Ascending aorta (tissue), 2 donors: ENCODE measurements around the gene GPC3. TPM values are rescaled to one million over a fixed set of nuclear protein-coding genes. Genes with fewer than 3 reads are reported as not detected.

Experiments used
- DNase-seq, 2 donors: peaks; one replicate each; pipeline ENCODE4 v3.0.0-alpha.2; 2019; ENCODE audit warnings: low spot score in 2 of 2
- H3K27ac ChIP-seq, 2 donors: fragments of 200-600 bp; sonication (generic); one replicate each; pipeline ENCODE4 v1.5.1; 2016 to 2017; ENCODE audit warnings: mild to moderate bottlenecking in 1 of 2
- H3K27me3 ChIP-seq: fragments of 200-600 bp; sonication (generic); one replicate; pipeline ENCODE4 v1.5.1; 2017
- H3K36me3 ChIP-seq, 2 donors: fragments of 200-600 bp; sonication (generic); one replicate each; pipeline ENCODE4 v1.5.1; 2016
- H3K4me1 ChIP-seq, 2 donors: fragments of 200-600 bp; sonication (generic); one replicate each; pipeline ENCODE4 v1.5.1; 2016 to 2017; ENCODE audit warnings: mild to moderate bottlenecking in 1 of 2
- H3K4me3 ChIP-seq, 2 donors: fragments of 200-600 bp; sonication (generic); one replicate each; pipeline ENCODE4 v1.5.1; 2016 to 2017; ENCODE audit warnings: mild to moderate bottlenecking in 1 of 2
- H3K9me3 ChIP-seq, 2 donors: fragments of 200-600 bp; sonication (generic); one replicate each; pipeline ENCODE4 v1.5.1; 2016
- intact Hi-C: fragments of 100-400 bp; cut with DNase I; formaldehyde crosslinking; loops from one replicate; pipeline ENCODE4 v1.15.1; 2023
- total RNA-seq: library from RNA; depleted of rRNA; stranded (reverse); fragments of >200 nt; gene quantifications from one replicate; pipeline ENCODE4 v1.1.0, GENCODE V29; 2016
- TF ChIP-seq, protein P1 (sequence below), 3 experiments: fragments of 200-600 bp in 2 of 3; fragments of 450-650 bp in 1 of 3; sonication (generic) in 2 of 3; IDR thresholded peaks; one replicate each; pipeline ENCODE4 v1.5.1; 2016 to 2019; ENCODE audit warnings: antibody characterized with exemption in 3 of 3, mild to moderate bottlenecking in 1 of 3, moderate library complexity in 1 of 3

Gene GPC3
- total RNA-seq, 1 donor from 2014 or later, result 0.75 TPM

DNA sequence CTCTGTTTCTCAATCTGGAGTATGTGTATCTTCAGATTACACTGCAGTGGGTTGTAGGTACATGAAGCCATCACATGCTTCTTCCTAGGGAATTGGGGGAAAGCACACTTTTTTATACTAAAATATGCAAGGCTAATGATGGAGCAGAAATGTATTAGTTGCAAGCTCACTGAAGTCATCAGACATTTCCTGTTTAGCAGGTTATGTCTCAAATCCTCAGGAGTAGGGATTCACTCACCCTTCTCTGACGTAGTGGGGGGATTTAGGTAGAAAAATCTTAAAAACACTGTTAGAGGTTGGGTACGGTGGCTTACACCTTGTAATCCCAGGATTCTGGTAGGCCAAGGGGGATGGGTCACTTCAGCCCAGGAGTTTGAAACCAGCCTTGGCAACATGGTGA is 441.7 kb downstream of the GPC3 start:
- H3K27me3 ChIP-seq, result no peaks in the 10 kb centered on the region
- H3K4me3 ChIP-seq, result no peak overlapping the region
- H3K36me3 ChIP-seq, result no peaks in the 10 kb centered on the region
- H3K9me3 ChIP-seq, result no peaks in the 10 kb centered on the region
- H3K4me1 ChIP-seq, result no peaks in the 10 kb centered on the region
- intact Hi-C loops, result no loop called here
- H3K27ac ChIP-seq, result no peak overlapping the region
- DNase-seq, result no peak
- TF ChIP-seq, protein P1, sequence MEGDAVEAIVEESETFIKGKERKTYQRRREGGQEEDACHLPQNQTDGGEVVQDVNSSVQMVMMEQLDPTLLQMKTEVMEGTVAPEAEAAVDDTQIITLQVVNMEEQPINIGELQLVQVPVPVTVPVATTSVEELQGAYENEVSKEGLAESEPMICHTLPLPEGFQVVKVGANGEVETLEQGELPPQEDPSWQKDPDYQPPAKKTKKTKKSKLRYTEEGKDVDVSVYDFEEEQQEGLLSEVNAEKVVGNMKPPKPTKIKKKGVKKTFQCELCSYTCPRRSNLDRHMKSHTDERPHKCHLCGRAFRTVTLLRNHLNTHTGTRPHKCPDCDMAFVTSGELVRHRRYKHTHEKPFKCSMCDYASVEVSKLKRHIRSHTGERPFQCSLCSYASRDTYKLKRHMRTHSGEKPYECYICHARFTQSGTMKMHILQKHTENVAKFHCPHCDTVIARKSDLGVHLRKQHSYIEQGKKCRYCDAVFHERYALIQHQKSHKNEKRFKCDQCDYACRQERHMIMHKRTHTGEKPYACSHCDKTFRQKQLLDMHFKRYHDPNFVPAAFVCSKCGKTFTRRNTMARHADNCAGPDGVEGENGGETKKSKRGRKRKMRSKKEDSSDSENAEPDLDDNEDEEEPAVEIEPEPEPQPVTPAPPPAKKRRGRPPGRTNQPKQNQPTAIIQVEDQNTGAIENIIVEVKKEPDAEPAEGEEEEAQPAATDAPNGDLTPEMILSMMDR (IDR thresholded peaks at IDR 0.05), result no peak

DNA sequence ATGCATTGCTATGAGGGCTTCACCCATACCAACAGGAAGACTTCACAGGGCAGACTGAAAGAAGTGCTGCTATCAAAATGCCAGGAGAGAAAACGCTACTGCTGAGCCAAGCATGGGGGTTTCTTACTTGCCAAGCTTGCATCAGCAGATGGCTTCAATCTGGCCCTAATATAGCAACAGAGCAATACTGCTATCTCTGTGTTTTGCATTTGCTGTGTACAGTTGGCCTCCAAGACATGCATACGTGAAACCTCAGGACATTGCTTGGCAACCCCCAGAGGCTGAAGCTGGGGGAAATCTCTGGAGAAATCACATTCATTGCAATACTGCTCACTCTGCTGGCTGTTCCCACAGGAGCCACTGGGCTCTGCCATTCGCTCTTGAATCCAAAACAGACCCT is 442.9 kb downstream of the GPC3 start:
- Histone ChIP-seq H3K27me3 (no peaks in the 10 kb centered on the region), H3K27ac (no peak overlapping the region), H3K36me3 (no peaks in the 10 kb centered on the region), H3K4me3 (no peak overlapping the region), H3K4me1 (no peaks in the 10 kb centered on the region), H3K9me3 (no peaks in the 10 kb centered on the region)
- TF ChIP-seq, protein P1 (IDR thresholded peaks at IDR 0.05), result no peak
- intact Hi-C loops, result no loop called here
- no peak for DNase-seq

DNA sequence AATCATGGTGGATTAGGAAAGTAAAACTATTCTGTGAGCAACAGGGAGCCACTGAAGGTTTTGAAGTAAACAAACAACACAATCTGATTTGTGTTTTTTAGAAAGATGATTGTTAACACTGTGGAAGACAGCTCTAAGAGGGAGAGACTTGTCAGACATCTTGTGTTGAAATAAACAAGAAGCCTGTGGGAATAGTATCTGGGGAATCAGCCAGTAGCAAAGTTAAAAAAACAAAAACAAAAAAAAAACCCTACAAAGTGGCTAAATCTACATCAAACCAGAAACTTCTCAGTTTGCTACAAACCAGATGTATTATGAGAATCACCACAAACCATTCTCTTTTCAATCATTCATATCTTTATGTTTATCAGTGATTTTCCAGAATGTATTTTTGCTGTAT is 444.4 kb downstream of the GPC3 start:
- no peak for DNase-seq
- H3K4me3 ChIP-seq, result no peak overlapping the region
- H3K36me3 ChIP-seq, result no peaks in the 10 kb centered on the region
- no peaks in the 10 kb centered on the region for H3K9me3 ChIP-seq
- no peaks in the 10 kb centered on the region for H3K27me3 ChIP-seq
- TF ChIP-seq, protein P1 (IDR thresholded peaks at IDR 0.05), result no peak
- H3K4me1 ChIP-seq, result no peaks in the 10 kb centered on the region
- intact Hi-C loops, result no loop called here
- H3K27ac ChIP-seq, result no peak overlapping the region

DNA sequence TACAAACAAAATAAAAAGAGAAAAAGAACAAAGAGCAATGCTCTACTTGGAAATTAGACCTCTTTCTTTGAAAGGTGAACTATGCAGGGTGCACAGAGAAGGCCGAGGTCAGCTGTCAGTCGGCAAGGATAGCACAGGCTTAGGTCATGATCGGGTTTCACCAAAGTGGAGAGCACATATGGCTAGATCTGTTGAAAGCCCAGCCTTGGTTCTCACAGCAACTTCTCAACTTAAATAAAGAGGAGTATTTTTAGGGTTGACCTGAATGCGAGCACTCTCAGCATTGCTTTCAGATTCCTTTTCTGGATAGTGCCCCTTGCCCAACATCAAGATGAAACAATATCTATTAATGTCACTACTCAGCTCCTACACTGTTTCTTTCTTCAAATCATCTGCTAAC is 447.2 kb downstream of the GPC3 start:
- Histone ChIP-seq H3K4me3 (no peak overlapping the region), H3K27me3 (no peaks in the 10 kb centered on the region), H3K4me1 (no peaks in the 10 kb centered on the region), H3K36me3 (no peaks in the 10 kb centered on the region), H3K27ac (no peak overlapping the region), H3K9me3 (no peaks in the 10 kb centered on the region)
- intact Hi-C loops, result no loop called here
- TF ChIP-seq, protein P1 (IDR thresholded peaks at IDR 0.05), result no peak
- no peak for DNase-seq

DNA sequence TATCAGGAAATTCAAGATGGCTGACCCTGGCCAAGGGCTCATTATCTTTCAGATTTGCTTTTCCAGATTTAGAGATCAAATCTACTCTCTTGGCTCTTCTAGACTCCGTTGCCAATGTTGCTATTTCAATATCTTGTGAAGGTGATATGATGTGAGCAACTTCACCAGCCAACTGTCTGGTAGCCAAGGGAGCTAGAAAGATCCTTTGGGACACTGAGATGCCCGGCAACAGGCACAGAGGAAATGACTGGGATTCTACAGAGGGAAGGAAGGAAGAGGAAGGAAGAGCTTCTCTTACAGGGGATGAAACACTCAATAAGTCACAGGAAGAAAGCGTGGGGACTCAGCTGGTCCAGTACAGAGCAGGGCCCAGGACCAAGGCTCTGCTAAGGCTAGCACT is 448.3 kb downstream of the GPC3 start:
- H3K9me3 ChIP-seq, result no peaks in the 10 kb centered on the region

More for the DNA sequence above, 448.3 kb downstream of the GPC3 start:
- Histone ChIP-seq H3K36me3 (no peaks in the 10 kb centered on the region), H3K4me3 (no peak overlapping the region), H3K27ac (no peak overlapping the region), H3K27me3 (no peaks in the 10 kb centered on the region), H3K4me1 (no peaks in the 10 kb centered on the region)
- no peak for DNase-seq
- TF ChIP-seq, protein P1 (IDR thresholded peaks at IDR 0.05), result no peak
- intact Hi-C loops, result no loop called here
